Measurements from ENCODE around the gene SHFL. TPM values are rescaled to one million over a fixed set of nuclear protein-coding genes. Genes with fewer than 3 reads are reported as not detected.

SHFL gene
- total RNA-seq, 1 donor from 2014 or later = 16.8 TPM

DNA sequence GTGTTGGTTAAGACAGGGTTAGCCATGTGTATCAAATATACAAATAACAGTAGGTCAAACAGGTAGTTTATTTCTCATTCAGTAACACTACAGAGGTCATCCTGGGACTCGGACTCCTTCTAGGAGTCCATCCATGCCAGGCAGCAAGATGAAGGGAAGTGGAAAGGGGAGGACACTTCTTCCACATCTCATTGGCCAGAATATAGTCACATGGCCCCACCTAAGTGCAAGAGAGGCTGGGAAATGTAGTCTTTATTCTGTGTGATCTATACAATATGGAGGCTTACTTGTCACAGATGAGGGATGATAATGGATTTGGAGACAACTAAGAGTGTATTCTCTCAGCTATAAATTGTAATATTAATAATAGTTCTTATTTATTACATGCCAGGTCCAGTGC lies 41.7 kb upstream of the SHFL start:
- no peak overlapping the region for H3K4me3 Mint-ChIP-seq
- H3K36me3 Mint-ChIP-seq = no peaks in the 10 kb centered on the region
- TF ChIP-seq, protein P1, sequence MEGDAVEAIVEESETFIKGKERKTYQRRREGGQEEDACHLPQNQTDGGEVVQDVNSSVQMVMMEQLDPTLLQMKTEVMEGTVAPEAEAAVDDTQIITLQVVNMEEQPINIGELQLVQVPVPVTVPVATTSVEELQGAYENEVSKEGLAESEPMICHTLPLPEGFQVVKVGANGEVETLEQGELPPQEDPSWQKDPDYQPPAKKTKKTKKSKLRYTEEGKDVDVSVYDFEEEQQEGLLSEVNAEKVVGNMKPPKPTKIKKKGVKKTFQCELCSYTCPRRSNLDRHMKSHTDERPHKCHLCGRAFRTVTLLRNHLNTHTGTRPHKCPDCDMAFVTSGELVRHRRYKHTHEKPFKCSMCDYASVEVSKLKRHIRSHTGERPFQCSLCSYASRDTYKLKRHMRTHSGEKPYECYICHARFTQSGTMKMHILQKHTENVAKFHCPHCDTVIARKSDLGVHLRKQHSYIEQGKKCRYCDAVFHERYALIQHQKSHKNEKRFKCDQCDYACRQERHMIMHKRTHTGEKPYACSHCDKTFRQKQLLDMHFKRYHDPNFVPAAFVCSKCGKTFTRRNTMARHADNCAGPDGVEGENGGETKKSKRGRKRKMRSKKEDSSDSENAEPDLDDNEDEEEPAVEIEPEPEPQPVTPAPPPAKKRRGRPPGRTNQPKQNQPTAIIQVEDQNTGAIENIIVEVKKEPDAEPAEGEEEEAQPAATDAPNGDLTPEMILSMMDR (conservative IDR thresholded peaks at IDR 0.05) = no peak
- no peaks in the 10 kb centered on the region for H3K4me1 Mint-ChIP-seq (ENCODE audit: unreplicated experiment)
- no peaks in the 10 kb centered on the region for H3K9me3 Mint-ChIP-seq
- no peak for DNase-seq (ENCODE audit: extremely low spot score, unreplicated experiment)
- no peak overlapping the region for H3K27ac Mint-ChIP-seq
- H3K27me3 Mint-ChIP-seq = peaks cover 63% of the 10 kb centered on the region

DNA sequence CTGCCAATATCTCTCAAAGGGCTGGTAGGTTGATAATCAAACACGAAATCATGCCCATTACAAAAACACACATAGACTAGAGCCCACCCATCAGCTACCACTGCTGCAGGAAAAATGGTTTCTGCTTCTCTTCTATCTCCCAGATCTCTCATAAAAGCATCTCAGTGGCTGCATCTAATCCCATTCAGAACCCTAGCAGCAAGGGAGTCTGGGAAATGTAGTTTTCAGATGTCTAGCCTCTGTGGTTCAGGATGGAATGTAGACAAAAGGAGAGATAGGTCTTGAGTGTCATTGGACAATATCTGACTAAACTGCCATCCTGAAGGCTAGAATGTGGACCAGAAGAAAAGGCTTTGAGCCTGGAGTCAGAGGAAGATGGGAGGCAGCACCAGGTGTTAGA lies 40.7 kb upstream of the SHFL start:
- TF ChIP-seq, protein P1 (conservative IDR thresholded peaks at IDR 0.05) = no peak
- Mint-ChIP-seq H3K4me3 (no peak overlapping the region), H3K9me3 (no peaks in the 10 kb centered on the region)

DNA sequence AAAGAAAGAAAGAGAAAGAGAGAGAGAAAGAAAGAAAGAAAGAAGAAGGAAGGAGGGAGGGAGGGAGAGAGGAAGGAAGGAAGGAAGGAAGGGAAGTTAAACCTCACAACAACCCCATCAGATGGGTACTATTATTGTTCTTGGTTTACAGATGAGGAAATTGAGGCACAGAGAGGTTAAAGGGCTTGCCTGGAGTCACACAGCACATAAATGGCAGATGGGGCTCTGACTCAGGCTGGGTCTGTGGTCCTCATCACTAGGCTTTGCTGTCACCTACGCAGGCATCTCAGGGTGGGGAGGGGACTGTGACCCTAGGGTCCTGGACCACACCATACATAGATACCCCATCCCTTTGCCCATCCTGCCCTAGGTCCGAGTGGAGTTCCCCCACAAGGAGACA lies 36.5 kb upstream of the SHFL start:
- H3K4me3 Mint-ChIP-seq = no peak overlapping the region
- TF ChIP-seq, protein P1 (conservative IDR thresholded peaks at IDR 0.05) = no peak
- no peak overlapping the region for H3K27ac Mint-ChIP-seq
- H3K36me3 Mint-ChIP-seq = no peaks in the 10 kb centered on the region
- no peaks in the 10 kb centered on the region for H3K4me1 Mint-ChIP-seq (ENCODE audit: unreplicated experiment)
- no peak for DNase-seq (ENCODE audit: extremely low spot score, unreplicated experiment)
- H3K27me3 Mint-ChIP-seq = peaks cover 36% of the 10 kb centered on the region
- no peaks in the 10 kb centered on the region for H3K9me3 Mint-ChIP-seq

More for the DNA sequence above, 40.7 kb upstream of the SHFL start:
- Mint-ChIP-seq H3K4me1 (ENCODE audit: unreplicated experiment) (no peaks in the 10 kb centered on the region), H3K27me3 (peaks cover 62% of the 10 kb centered on the region), H3K36me3 (no peaks in the 10 kb centered on the region), H3K27ac (no peak overlapping the region)
- DNase-seq (ENCODE audit: extremely low spot score, unreplicated experiment) = no peak

DNA sequence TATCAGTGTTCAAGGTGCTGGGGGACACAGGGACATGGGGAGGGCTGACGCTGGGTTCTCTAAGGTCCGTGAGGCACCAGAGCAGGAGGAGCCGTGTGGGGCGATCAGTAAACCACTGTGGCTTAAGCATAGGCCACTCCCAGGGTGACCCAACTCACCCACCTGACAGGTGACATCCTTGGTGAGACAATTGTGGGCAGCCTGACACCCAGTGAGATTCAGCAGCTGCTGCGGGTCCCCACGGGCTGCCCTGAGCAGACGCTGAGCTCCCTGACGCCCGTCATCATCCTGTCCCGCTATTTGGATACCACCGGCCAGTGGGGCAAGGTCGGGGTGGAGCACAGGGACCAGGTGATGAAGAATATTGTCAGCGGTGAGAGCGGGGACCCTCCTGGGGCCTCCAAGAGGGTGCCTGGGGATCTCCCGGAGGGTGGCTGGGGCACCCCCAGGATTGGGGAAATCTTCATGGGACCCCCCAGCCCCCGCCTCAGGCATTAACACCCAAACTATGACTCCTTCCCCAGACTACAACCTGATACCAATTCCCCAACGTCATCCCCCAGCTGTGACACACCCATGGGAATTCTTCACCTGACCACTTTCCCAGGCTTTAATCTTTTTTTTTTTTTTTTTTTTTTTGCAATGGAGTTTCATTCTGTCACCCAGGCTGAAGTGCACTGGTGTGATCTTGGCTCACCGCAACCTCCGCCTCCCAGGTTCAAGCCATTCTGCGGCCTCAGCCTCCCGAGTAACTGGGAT lies 33.3 kb upstream of the SHFL start:
- Mint-ChIP-seq H3K27ac (no peak overlapping the region), H3K36me3 (no peaks in the 10 kb centered on the region), H3K4me3 (no peak overlapping the region), H3K4me1 (ENCODE audit: unreplicated experiment) (no peaks in the 10 kb centered on the region), H3K27me3 (peaks cover 34% of the 10 kb centered on the region), H3K9me3 (no peaks in the 10 kb centered on the region)
- TF ChIP-seq, protein P1 (conservative IDR thresholded peaks at IDR 0.05) = no peak
- no peak for DNase-seq (ENCODE audit: extremely low spot score, unreplicated experiment)

DNA sequence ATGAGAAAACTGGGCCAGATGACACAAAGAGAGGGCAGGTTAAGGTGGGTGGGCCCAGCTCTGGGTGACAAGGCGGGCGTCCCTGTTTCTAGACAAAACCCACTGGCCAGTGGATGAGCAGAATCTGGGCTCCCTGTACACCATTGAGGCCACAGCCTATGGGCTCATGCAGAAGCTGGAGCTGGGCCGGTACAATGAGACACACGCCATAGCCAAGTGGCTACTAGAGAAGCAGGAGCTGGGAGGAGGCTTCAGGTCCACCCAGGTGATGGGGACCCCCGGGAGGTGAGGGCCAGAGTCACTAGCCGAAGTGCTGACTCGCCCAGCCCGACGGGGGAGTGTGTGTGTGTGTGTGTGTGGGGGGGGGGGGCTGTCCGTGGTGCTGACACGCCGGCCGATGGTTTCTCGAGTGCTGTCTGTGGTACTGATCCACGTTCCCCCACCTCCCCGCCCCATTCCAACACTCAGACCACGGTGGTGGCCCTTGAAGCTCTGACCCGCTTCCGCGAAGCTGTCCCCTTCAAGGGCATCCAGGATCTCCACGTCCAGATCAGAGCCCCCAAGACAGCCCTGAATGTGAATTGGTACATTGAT lies 24.3 kb upstream of the SHFL start:
- DNase-seq (ENCODE audit: extremely low spot score, unreplicated experiment) = no peak
- Mint-ChIP-seq H3K27ac (no peak overlapping the region), H3K27me3 (peaks cover 42% of the 10 kb centered on the region), H3K4me1 (ENCODE audit: unreplicated experiment) (no peaks in the 10 kb centered on the region), H3K36me3 (no peaks in the 10 kb centered on the region), H3K9me3 (no peaks in the 10 kb centered on the region), H3K4me3 (no peak overlapping the region)
- TF ChIP-seq, protein P1 (conservative IDR thresholded peaks at IDR 0.05) = no peak
